Neural cell (in vitro differentiated cells): ENCODE measurements around the gene FADS1. TPM values are rescaled to one million over a fixed set of nuclear protein-coding genes. Genes with fewer than 3 reads are reported as not detected.

ENCODE experiments used
- H2AFZ ChIP-seq: fragments of 200-600, 300-800 bp; sonication (generic), shearing (Covaris generic); 2 replicates; pipeline ENCODE4 v1.6.0; 2014; ENCODE audit warnings: low read depth, mild to moderate bottlenecking, antibody characterized with exemption, low read length, moderate library complexity
- H3F3A ChIP-seq: fragments of 200-600 bp; shearing (Covaris generic); 2 replicates; pipeline ENCODE4 v1.6.1; 2016; ENCODE audit warnings: mild to moderate bottlenecking, moderate library complexity, mixed read lengths, antibody characterized with exemption, low read length; ENCODE audit not compliant: insufficient read depth, poor library complexity, severe bottlenecking
- H3K27ac ChIP-seq: fragments of 200-600, 300-800 bp; sonication (generic), shearing (Covaris generic); 2 replicates; pipeline ENCODE4 v1.5.1; 2014; ENCODE audit warnings: mild to moderate bottlenecking, low read length, moderate library complexity
- H3K27me3 ChIP-seq: fragments of 300-800, 200-600 bp; sonication (generic), shearing (Covaris generic); 2 replicates; pipeline ENCODE4 v1.6.0; 2014; ENCODE audit warnings: mild to moderate bottlenecking, low read depth, low read length, moderate library complexity; ENCODE audit not compliant: insufficient read depth
- H3K36me3 ChIP-seq: fragments of 300-800, 200-600 bp; sonication (generic), shearing (Covaris generic); 2 replicates; pipeline ENCODE4 v1.5.1; 2014; ENCODE audit warnings: mild to moderate bottlenecking, antibody characterized with exemption, low read length, moderate library complexity; ENCODE audit not compliant: insufficient read depth
- H3K4me2 ChIP-seq: fragments of 300-800, 200-600 bp; sonication (generic), shearing (Covaris generic); 2 replicates; pipeline ENCODE4 v1.6.0; 2014; ENCODE audit warnings: mild to moderate bottlenecking, low read length
- H3K4me3 ChIP-seq: fragments of 300-800, 200-600 bp; sonication (generic), shearing (Covaris generic); 2 replicates; pipeline ENCODE4 v1.5.1; 2014; ENCODE audit warnings: mild to moderate bottlenecking, low read length, moderate library complexity
- H3K79me2 ChIP-seq: fragments of 200-600 bp; shearing (Covaris generic); replicated peaks from 2 replicates; pipeline ENCODE4 v1.6.0; 2014; ENCODE audit warnings: mild to moderate bottlenecking, low read length, moderate library complexity; ENCODE audit not compliant: insufficient read depth
- H3K9ac ChIP-seq: fragments of 300-800, 200-600 bp; sonication (generic), shearing (Covaris generic); 2 replicates; pipeline ENCODE4 v1.6.1; 2016; ENCODE audit warnings: mild to moderate bottlenecking, low read length, mixed read lengths
- H3K9me2 ChIP-seq: fragments of 200-600 bp; shearing (Covaris generic); 2 replicates; pipeline ENCODE4 v1.6.1; 2016; ENCODE audit warnings: mild to moderate bottlenecking, low read length, mixed read lengths; ENCODE audit not compliant: insufficient read depth
- H3K9me3 ChIP-seq: fragments of 200-600, 300-800 bp; sonication (generic), shearing (Covaris generic); 2 replicates; pipeline ENCODE4 v1.6.1; 2016; ENCODE audit warnings: mild to moderate bottlenecking, mixed run types, low read length, moderate library complexity, mixed read lengths
- H4K20me1 ChIP-seq: fragments of 200-600 bp; shearing (Covaris generic); 2 replicates; pipeline ENCODE4 v1.6.1; 2016; ENCODE audit warnings: mild to moderate bottlenecking, mixed run types; ENCODE audit not compliant: insufficient read depth
- CTCF ChIP-seq: fragments of 450-650 bp; IDR thresholded peaks from 2 replicates; pipeline ENCODE4 v1.5.1; 2014; ENCODE audit warnings: antibody characterized with exemption, mild to moderate bottlenecking, moderate library complexity; ENCODE audit not compliant: poor library complexity, severe bottlenecking
- EP300 ChIP-seq: fragments of 450-650 bp; conservative IDR thresholded peaks from 2 replicates; pipeline ENCODE4 v1.6.1; 2014; ENCODE audit warnings: antibody characterized with exemption, mild to moderate bottlenecking, moderate library complexity; ENCODE audit not compliant: poor library complexity, severe bottlenecking
- EZH2 ChIP-seq: fragments of 200-600, 300-800 bp; shearing (Covaris generic), sonication (generic); IDR thresholded peaks from 2 replicates; pipeline ENCODE4 v1.6.1; 2014; ENCODE audit warnings: antibody characterized with exemption, low read length, borderline replicate concordance, mild to moderate bottlenecking; ENCODE audit not compliant: insufficient read depth, poor library complexity, severe bottlenecking
- MXI1 ChIP-seq: fragments of 450-650 bp; conservative IDR thresholded peaks from 2 replicates; pipeline ENCODE4 v1.6.1; 2014; ENCODE audit warnings: antibody characterized with exemption, mild to moderate bottlenecking; ENCODE audit not compliant: poor library complexity, severe bottlenecking
- POLR2AphosphoS5 ChIP-seq: IDR thresholded peaks from 2 replicates; pipeline ENCODE4 v1.6.1; 2012
- RAD21 ChIP-seq: fragments of 450-650 bp; conservative IDR thresholded peaks from 2 replicates; pipeline ENCODE4 v1.6.1; 2014; ENCODE audit warnings: antibody characterized with exemption, mild to moderate bottlenecking, moderate library complexity
- REST ChIP-seq: IDR thresholded peaks from 2 replicates; pipeline ENCODE4 v1.6.1; 2012; ENCODE audit warnings: borderline replicate concordance
- SMC3 ChIP-seq: fragments of 450-650 bp; conservative IDR thresholded peaks from 2 replicates; pipeline ENCODE4 v1.6.1; 2014; ENCODE audit warnings: antibody characterized with exemption, mild to moderate bottlenecking, moderate library complexity; ENCODE audit not compliant: poor library complexity
- TAF1 ChIP-seq: IDR thresholded peaks from 2 replicates; pipeline ENCODE4 v1.6.1; 2012; ENCODE audit warnings: low read depth
- polyA plus RNA-seq: library from polyadenylated mRNA; depleted of rRNA; stranded (reverse); fragments of >200 nt; gene quantifications from 2 replicates; pipeline ENCODE4 v1.2.3, GENCODE V29; 2014

FADS1 gene
- polyA plus RNA-seq, 1 donor from 2014 or later = 102 TPM

GRCh38 chr11:61803889-61804647 is 12.7 kb downstream of the FADS1 start:
- Histone ChIP-seq H3K9ac (no peak overlapping the region), H3K27ac (no peak overlapping the region)

GRCh38 chr11:61802605-61803004 is 14.2 kb downstream of the FADS1 start:
- no peak overlapping the region for H3K4me2 ChIP-seq
- H3K27ac ChIP-seq = no peak overlapping the region
- no peaks in the 10 kb centered on the region for H4K20me1 ChIP-seq
- H3K79me2 ChIP-seq = no peaks in the 10 kb centered on the region
- TF ChIP-seq MXI1 = no peak
- TF ChIP-seq CTCF = no peak
- no peak for TF ChIP-seq RAD21
- no peak for TF ChIP-seq EZH2
- no peak for TF ChIP-seq REST
- no peak for TF ChIP-seq POLR2AphosphoS5
- TF ChIP-seq SMC3 = no peak
- TF ChIP-seq TAF1 = no peak
- no peak for TF ChIP-seq EP300
- H3F3A ChIP-seq = no peaks in the 10 kb centered on the region
- H3K9ac ChIP-seq = no peak overlapping the region
- H3K9me2 ChIP-seq = no peaks in the 10 kb centered on the region
- H2AFZ ChIP-seq = no peak overlapping the region
- H3K4me3 ChIP-seq = no peak overlapping the region
- no peaks in the 10 kb centered on the region for H3K9me3 ChIP-seq
- H3K27me3 ChIP-seq = no peaks in the 10 kb centered on the region
- H3K36me3 ChIP-seq = peaks cover 6% of the 10 kb centered on the region

More at GRCh38 chr11:61803889-61804647, 12.7 kb downstream of the FADS1 start:
- Histone ChIP-seq H3K4me2 (no peak overlapping the region), H3K36me3 (peaks cover 6% of the 10 kb centered on the region), H4K20me1 (no peaks in the 10 kb centered on the region), H3K4me3 (no peak overlapping the region), H3K9me3 (no peaks in the 10 kb centered on the region), H3F3A (no peaks in the 10 kb centered on the region), H2AFZ (no peak overlapping the region), H3K9me2 (no peaks in the 10 kb centered on the region), H3K27me3 (no peaks in the 10 kb centered on the region), H3K79me2 (no peaks in the 10 kb centered on the region)
- TF ChIP-seq POLR2AphosphoS5 (no peak), EP300 (no peak), TAF1 (no peak)
